Cardiac fibroblast (primary cell): ENCODE measurements around the gene SFT2D3.

Experiments used
- DNase-seq, 2 donors: peaks; one replicate each; pipeline versions ENCODE4 v3.0.0 to v3.0.0-alpha.2; 2010; ENCODE audit warnings: low read depth in 2 of 2
- H3K4me3 ChIP-seq, 2 donors: replicated peaks in 1 of 2; 1 replicate in 1 of 2; 2 replicates in 1 of 2; pipeline ENCODE4 v1.5.1; 2011; ENCODE audit warnings: low read depth in 2 of 2, low read length in 2 of 2, mild to moderate bottlenecking in 2 of 2, moderate library complexity in 1 of 2
- CTCF ChIP-seq: IDR thresholded peaks from one replicate; pipeline ENCODE4 v1.5.1; 2011; ENCODE audit warnings: low read depth, mild to moderate bottlenecking, low read length, inconsistent platforms

SFT2D3 gene

GRCh38 chr2:127660291-127660578 lies 41.1 kb upstream of the SFT2D3 start:
- TF ChIP-seq CTCF, result no peak
- DNase-seq, result no peak

GRCh38 chr2:127661072-127661649 lies 40.1 kb upstream of the SFT2D3 start:
- TF ChIP-seq CTCF, result no peak
- DNase-seq, result peak; percentile 81 to 84
- H3K4me3 ChIP-seq, result no peak overlapping the region

More at GRCh38 chr2:127660291-127660578, 41.1 kb upstream of the SFT2D3 start:
- no peak overlapping the region for H3K4me3 ChIP-seq

GRCh38 chr2:127661949-127662510 lies 39.3 kb upstream of the SFT2D3 start:
- no peak for TF ChIP-seq CTCF
- peak; percentile 24 to 54 for DNase-seq
- no peak overlapping the region for H3K4me3 ChIP-seq

DNA sequence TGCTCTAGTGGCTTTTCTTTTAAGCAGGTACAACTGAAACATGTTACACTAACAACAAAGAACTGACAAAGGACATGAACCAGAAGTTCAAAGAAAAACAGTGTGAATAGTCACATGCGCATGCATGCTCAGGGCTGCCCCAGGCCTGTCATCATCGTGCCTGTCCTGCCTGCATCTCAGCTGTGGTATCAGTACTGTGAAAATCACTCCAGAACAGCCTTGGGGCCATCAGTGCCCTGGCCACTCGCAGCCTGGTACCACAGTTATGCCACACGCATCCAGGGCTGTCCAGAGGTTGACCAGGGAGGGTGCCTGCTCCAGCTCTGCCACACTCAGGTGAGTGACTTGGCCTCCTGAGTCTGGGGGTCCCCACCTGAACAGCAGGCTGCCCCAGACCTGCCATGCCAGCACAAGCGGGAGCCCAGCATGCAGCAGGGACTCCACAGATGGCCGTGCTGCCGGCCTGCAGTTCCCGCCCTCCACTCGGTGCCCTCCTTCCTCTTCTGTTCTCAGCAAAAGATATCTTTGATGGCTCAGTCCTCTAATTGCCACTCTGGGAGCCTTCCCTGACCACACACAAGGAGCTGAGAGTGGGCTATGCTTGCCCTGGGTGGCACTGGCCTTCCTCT lies 38.2 kb upstream of the SFT2D3 start:
- TF ChIP-seq CTCF, result no peak
- DNase-seq, result no peak
- no peak overlapping the region for H3K4me3 ChIP-seq

GRCh38 chr2:127663566-127664064 lies 37.7 kb upstream of the SFT2D3 start:
- no peak overlapping the region for H3K4me3 ChIP-seq
- TF ChIP-seq CTCF, result no peak
- no peak for DNase-seq

GRCh38 chr2:127664065-127664894 lies 37.0 kb upstream of the SFT2D3 start:
- no peak for TF ChIP-seq CTCF
- no peak overlapping the region for H3K4me3 ChIP-seq
- no peak for DNase-seq
